PC-9 (cell line): ENCODE data around the gene KIF17.

ENCODE experiments used
- EZH2 ChIP-seq: fragments of 200-600 bp; sonication (generic); IDR thresholded peaks from 2 replicates; pipeline ENCODE4 v1.8.0; 2017; ENCODE audit warnings: antibody characterized with exemption, low read depth
- TF ChIP-seq, protein P1 (sequence below): fragments of 200-600 bp; sonication (generic); conservative IDR thresholded peaks from 2 replicates; pipeline ENCODE4 v1.6.1; 2017; ENCODE audit warnings: mixed run types, antibody characterized with exemption, mild to moderate bottlenecking, moderate library complexity

DNA sequence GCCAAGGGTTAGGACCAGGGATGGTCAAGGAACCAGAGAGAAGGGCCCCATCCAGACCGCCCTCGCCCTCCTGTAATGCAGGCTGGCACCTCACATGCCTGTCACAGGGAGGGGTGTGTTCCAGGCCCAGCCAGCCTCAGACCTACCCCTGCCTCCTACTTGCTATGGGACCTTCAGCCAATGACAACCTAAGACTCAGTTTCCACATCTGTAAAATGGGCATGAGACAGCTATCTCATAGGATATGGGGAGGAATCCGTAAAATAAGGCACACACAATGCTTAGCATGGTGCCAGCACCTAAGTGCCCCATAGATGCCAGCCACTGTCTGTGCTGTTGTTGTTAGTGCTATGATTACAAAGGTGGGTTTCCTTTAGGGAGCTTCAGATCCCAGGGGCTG is 7.9 kb downstream of the KIF17 start:
- TF ChIP-seq, protein P1, sequence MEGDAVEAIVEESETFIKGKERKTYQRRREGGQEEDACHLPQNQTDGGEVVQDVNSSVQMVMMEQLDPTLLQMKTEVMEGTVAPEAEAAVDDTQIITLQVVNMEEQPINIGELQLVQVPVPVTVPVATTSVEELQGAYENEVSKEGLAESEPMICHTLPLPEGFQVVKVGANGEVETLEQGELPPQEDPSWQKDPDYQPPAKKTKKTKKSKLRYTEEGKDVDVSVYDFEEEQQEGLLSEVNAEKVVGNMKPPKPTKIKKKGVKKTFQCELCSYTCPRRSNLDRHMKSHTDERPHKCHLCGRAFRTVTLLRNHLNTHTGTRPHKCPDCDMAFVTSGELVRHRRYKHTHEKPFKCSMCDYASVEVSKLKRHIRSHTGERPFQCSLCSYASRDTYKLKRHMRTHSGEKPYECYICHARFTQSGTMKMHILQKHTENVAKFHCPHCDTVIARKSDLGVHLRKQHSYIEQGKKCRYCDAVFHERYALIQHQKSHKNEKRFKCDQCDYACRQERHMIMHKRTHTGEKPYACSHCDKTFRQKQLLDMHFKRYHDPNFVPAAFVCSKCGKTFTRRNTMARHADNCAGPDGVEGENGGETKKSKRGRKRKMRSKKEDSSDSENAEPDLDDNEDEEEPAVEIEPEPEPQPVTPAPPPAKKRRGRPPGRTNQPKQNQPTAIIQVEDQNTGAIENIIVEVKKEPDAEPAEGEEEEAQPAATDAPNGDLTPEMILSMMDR = no peak
- TF ChIP-seq EZH2 = no peak
